HepG2 (cell line): ENCODE data around the gene MLST8. TPM values are rescaled to one million over a fixed set of nuclear protein-coding genes. Genes with fewer than 3 reads are reported as not detected.

ENCODE experiments used
- ATAC-seq: fragments of 200-7000 bp; cut with Tn5 transposase; 3 replicates; pipeline ENCODE4 v1.9.1; 2020; ENCODE audit warnings: mild to moderate bottlenecking, moderate library complexity
- BruUV-seq: library from RNA; stranded (reverse); fragments of 400-500 nt; replicated peaks from 2 replicates; lab custom pipeline; 2021; lab: Mats Ljungman, UMichigan
- CTCF ChIA-PET: fragments of 300-600 bp; formaldehyde crosslinking; extraction: SDS; loops from one replicate; lab custom pipeline; 2021; ENCODE audit warnings: low total read pairs, inconsistent platforms, low intra/inter-chr PET ratio; lab: Yijun Ruan, JAX
- POLR2A ChIA-PET: fragments of 350-600 bp; sonication (Branson Sonifier 250); formaldehyde crosslinking; loops from one replicate; lab custom pipeline; 2020; ENCODE audit warnings: antibody characterized with exemption, inconsistent platforms; lab: Yijun Ruan, JAX
- DNase-seq: peaks from one replicate; pipeline ENCODE4 v3.0.0-alpha.2; 2015; ENCODE audit warnings: low spot score
- FAIRE-seq: peaks from 3 replicates; lab custom pipeline; 2011; peaks lifted over from hg19 to GRCh38; lab: Jason Lieb, UNC
- H2AFZ ChIP-seq: one replicate; pipeline ENCODE4 v1.6.1; 2011; ENCODE audit warnings: low read length, inconsistent platforms
- H3K27ac ChIP-seq: fragments of 300-600 bp; 3 replicates; pipeline ENCODE4 v1.8.0; 2011; ENCODE audit warnings: mixed run types, mild to moderate bottlenecking, mixed read lengths, low read length, inconsistent platforms; ENCODE audit not compliant: insufficient read depth; ENCODE audit errors: extremely low read length
- H3K27me3 ChIP-seq, 2 experiments: fragments of 200-600 bp in 1 of 2; 2 replicates in 1 of 2; 3 replicates in 1 of 2; pipeline versions ENCODE4 v1.6.0 to v1.8.0; 2011; ENCODE audit warnings: low read length in 2 of 2, mild to moderate bottlenecking in 2 of 2, moderate library complexity in 2 of 2, inconsistent platforms in 1 of 2; ENCODE audit not compliant: insufficient read depth in 2 of 2, control insufficient read depth in 1 of 2
- H3K36me3 ChIP-seq, 2 experiments: fragments of 200-600 bp in 1 of 2; replicated peaks in 1 of 2; 2 replicates in 1 of 2; 3 replicates in 1 of 2; pipeline versions ENCODE4 v1.5.1 to v1.8.0; 2011; ENCODE audit warnings: low read length in 2 of 2, inconsistent platforms in 1 of 2; ENCODE audit not compliant: insufficient read depth in 2 of 2, control insufficient read depth in 1 of 2
- H3K4me1 ChIP-seq: 2 replicates; pipeline ENCODE4 v1.5.1; 2012; ENCODE audit warnings: low read length, inconsistent platforms; ENCODE audit not compliant: insufficient read depth
- H3K4me2 ChIP-seq: 2 replicates; pipeline ENCODE4 v1.6.0; 2011; ENCODE audit warnings: low read depth, low read length, inconsistent platforms
- H3K4me3 ChIP-seq, 3 experiments: fragments of 200-600 bp in 1 of 3; sonication (generic), shearing (Covaris generic) in 1 of 3; replicated peaks in 1 of 3; 2 replicates each; pipeline ENCODE4 v1.5.1; 2011 to 2016; ENCODE audit warnings: low read length in 3 of 3, inconsistent platforms in 2 of 3, low read depth in 2 of 3, mild to moderate bottlenecking in 2 of 3, control low read depth in 1 of 3, mixed read lengths in 1 of 3; ENCODE audit not compliant: insufficient read depth in 1 of 3
- H3K79me2 ChIP-seq: one replicate; pipeline ENCODE4 v1.6.1; 2011; ENCODE audit warnings: low read length, inconsistent platforms; ENCODE audit not compliant: insufficient read depth
- H3K9ac ChIP-seq: 2 replicates; pipeline ENCODE4 v1.6.0; 2011; ENCODE audit warnings: mild to moderate bottlenecking, low read depth, low read length, inconsistent platforms; ENCODE audit not compliant: insufficient read depth
- H3K9me3 ChIP-seq: 2 replicates; pipeline ENCODE4 v1.5.1; 2012; ENCODE audit warnings: mild to moderate bottlenecking, low read length
- H4K20me1 ChIP-seq: 2 replicates; pipeline ENCODE4 v1.6.0; 2011; ENCODE audit warnings: inconsistent platforms, mild to moderate bottlenecking, low read length, moderate library complexity; ENCODE audit not compliant: insufficient read depth
- MBNL3 ChIP-seq: fragments of 250-450 bp; sonication (Bioruptor Pico); conservative IDR thresholded peaks from 2 replicates; pipeline ENCODE4 v1.8.0; 2022; ENCODE audit warnings: mild to moderate bottlenecking, inconsistent platforms
- NONO ChIP-seq, 2 experiments: fragments of 450-650 bp in 1 of 2; sonication (generic) in 1 of 2; formaldehyde crosslinking in 1 of 2; IDR thresholded peaks in 1 of 2; conservative IDR thresholded peaks in 1 of 2; 2 replicates each; pipeline versions ENCODE4 v1.6.1 to v1.8.0; 2017 to 2022; ENCODE audit warnings: mild to moderate bottlenecking in 1 of 2, missing genetic modification reagents in 1 of 2, moderate library complexity in 1 of 2
- POLR2A ChIP-seq, 2 experiments: IDR thresholded peaks; 2 replicates each; pipeline ENCODE4 v1.6.1; 2011; ENCODE audit warnings: low read depth in 2 of 2, low read length in 2 of 2, mild to moderate bottlenecking in 1 of 2, moderate library complexity in 1 of 2; ENCODE audit not compliant: insufficient read depth in 1 of 2
- THYN1 ChIP-seq: sonication (generic); formaldehyde crosslinking; IDR thresholded peaks from 2 replicates; pipeline ENCODE4 v1.8.1; 2023; ENCODE audit warnings: low read depth, mild to moderate bottlenecking, moderate library complexity, missing genetic modification reagents, borderline replicate concordance
- ZEB1 ChIP-seq: IDR thresholded peaks from 2 replicates; pipeline ENCODE4 v1.6.1; 2012; ENCODE audit warnings: mild to moderate bottlenecking, low read depth, inconsistent platforms; ENCODE audit not compliant: insufficient replicate concordance
- ZNF773 ChIP-seq: sonication (generic); formaldehyde crosslinking; IDR thresholded peaks from 2 replicates; pipeline ENCODE4 v1.4.0; 2020; ENCODE audit warnings: missing genetic modification reagents, borderline replicate concordance
- ZNF777 ChIP-seq: sonication (generic); formaldehyde crosslinking; IDR thresholded peaks from 2 replicates; pipeline ENCODE4 v1.4.0; 2020; ENCODE audit warnings: missing genetic modification reagents
- WGBS: methylation state at CpG from one replicate; pipeline ENCODE4 v1.1.6; 2017; ENCODE audit warnings: low lambda C conversion rate; 5-methylcytosine and 5-hydroxymethylcytosine counted together
- in situ Hi-C: cut with HindIII; loops from 2 replicates; pipeline ENCODE4 v1.10.0; 2017; ENCODE audit warnings: low pct_unique_long_range_greater_than_20kb; ENCODE audit not compliant: extremely low pct_ligation_motif_present
- intact Hi-C: fragments of 100-400 bp; cut with micrococcal nuclease; formaldehyde crosslinking; loops from one replicate; pipeline ENCODE4 v1.10.0; 2022; ENCODE audit not compliant: unreplicated experiment
- polyA plus RNA-seq, 8 experiments: library from polyadenylated mRNA; depleted of rRNA in 3 of 8; stranded (reverse) in 7 of 8; unstranded in 1 of 8; fragments of >200 nt; fragmentation: Illumina TruSeq in 4 of 8; extraction: Trizol in 4 of 8; gene quantifications; 2 replicates each; pipeline versions ENCODE4 v1.2.1 to v1.2.3, GENCODE V29; 2011 to 2016; ENCODE audit warnings: low read depth in 4 of 8, missing spikeins in 1 of 8, mixed read lengths in 1 of 8; ENCODE audit not compliant: insufficient read depth in 1 of 8
- total RNA-seq, 5 experiments: library from RNA; depleted of rRNA; stranded (reverse); fragments of >200 nt; fragmentation: Illumina TruSeq; extraction: Trizol; gene quantifications; 2 replicates each; pipeline ENCODE4 v1.2.3, GENCODE V29; 2016; ENCODE audit warnings: low read depth in 1 of 5
- TF ChIP-seq, protein P1 (sequence below): sonication (generic); formaldehyde crosslinking; IDR thresholded peaks from 2 replicates; pipeline ENCODE4 v1.4.0; 2020; ENCODE audit warnings: missing genetic modification reagents

MLST8 gene
- total and polyA plus RNA-seq, 2 of the 13 experiments (the other 11 are each of a cell fraction or from before 2014, with no cell fraction given), result 30.8 to 72.7 TPM

DNA sequence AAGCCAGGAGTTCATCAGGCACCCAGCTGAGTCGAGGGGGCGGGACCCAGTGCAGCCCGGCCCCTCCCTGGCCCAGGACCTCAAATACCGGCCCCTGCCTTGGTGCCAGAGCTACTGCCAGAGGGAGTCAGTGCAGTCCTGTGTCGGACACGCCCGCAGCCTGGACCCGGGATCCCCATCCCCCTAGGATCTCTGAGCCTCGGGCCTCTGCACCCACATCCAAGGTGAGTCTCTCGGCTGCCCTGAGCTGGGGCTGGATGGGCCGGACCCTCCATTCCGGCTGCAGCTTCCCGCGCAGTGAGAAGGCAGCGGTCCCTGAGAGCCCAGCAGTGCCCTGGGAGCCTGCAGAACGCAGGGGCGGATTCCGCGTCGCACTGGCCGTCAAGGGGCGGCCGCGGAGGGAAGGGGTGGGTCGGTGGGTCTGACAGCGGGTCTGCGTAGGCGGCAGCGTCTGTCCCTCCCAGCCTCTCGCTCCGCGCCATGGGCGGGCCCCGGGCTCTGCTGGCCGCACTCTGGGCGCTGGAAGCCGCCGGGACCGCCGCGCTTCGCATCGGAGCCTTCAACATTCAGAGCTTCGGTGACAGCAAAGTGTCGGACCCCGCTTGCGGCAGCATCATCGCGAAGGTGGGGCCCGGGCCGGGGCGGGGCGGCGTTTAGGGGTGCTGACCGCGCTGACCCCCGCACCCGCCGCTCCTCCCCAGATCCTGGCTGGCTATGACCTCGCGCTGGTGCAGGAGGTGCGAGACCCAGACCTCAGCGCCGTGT, 31.3 kb downstream of the MLST8 start, which contains the start of gene DNASE1L2 (continued):
- TF ChIP-seq, protein P1, sequence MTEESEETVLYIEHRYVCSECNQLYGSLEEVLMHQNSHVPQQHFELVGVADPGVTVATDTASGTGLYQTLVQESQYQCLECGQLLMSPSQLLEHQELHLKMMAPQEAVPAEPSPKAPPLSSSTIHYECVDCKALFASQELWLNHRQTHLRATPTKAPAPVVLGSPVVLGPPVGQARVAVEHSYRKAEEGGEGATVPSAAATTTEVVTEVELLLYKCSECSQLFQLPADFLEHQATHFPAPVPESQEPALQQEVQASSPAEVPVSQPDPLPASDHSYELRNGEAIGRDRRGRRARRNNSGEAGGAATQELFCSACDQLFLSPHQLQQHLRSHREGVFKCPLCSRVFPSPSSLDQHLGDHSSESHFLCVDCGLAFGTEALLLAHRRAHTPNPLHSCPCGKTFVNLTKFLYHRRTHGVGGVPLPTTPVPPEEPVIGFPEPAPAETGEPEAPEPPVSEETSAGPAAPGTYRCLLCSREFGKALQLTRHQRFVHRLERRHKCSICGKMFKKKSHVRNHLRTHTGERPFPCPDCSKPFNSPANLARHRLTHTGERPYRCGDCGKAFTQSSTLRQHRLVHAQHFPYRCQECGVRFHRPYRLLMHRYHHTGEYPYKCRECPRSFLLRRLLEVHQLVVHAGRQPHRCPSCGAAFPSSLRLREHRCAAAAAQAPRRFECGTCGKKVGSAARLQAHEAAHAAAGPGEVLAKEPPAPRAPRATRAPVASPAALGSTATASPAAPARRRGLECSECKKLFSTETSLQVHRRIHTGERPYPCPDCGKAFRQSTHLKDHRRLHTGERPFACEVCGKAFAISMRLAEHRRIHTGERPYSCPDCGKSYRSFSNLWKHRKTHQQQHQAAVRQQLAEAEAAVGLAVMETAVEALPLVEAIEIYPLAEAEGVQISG (CRISPR knock-in tag), result 0 out of 2 replicates have a peak, but pooled peaks have one; percentile 25
- TF ChIP-seq THYN1, result no peak

DNA sequence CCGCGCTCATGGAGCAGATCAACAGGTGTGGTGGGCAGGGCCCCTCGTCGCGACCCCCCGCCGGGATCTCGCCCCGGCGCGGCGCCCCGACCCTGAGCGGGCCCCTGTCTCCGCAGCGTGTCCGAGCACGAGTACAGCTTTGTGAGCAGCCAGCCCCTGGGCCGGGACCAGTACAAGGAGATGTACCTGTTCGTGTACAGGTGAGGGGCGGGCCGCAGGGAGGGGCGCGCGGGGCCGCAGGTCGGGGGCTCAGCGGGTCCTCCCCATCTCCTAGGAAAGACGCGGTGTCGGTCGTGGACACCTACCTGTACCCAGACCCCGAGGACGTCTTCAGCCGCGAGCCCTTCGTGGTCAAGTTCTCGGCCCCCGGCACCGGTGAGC, 31.8 kb downstream of the MLST8 start:
- Histone ChIP-seq H3K4me3 (peak overlapping the region in 2 of 3 experiments; percentile 28 to 55; a peak in 3 of 6 replicates), H3K4me2 (peak overlapping the region; percentile 53), H3K27ac (no peak overlapping the region), H2AFZ (no peak overlapping the region), H3K9me3 (no peaks in the 10 kb centered on the region), H3K79me2 (no peaks in the 10 kb centered on the region), H3K4me1 (peaks cover 31% of the 10 kb centered on the region), H3K9ac (no peak overlapping the region), H4K20me1 (0 out of 2 replicates have a peak, but pooled peaks cover 2% of the 10 kb centered on the region), H3K27me3 (no peaks in the 10 kb centered on the region), H3K36me3 (peaks cover 6 to 13% of the 10 kb centered on the region in 2 experiments; a peak in 4 of 5 replicates)
- BruUV-seq, result no TSS peak
- WGBS, result 53% methylated on average over 8 of the region's 40 CpGs
- ATAC-seq, result no peak; the same call in 2 of the 3 replicates
- no peak for DNase-seq
- in situ Hi-C loops (no loop called here), intact Hi-C loops (no loop called here)
- POLR2A ChIA-PET, result interaction anchor here (1.0 kb wide), 1 partner anchor 11 kb away, joined by 3 read pairs; no protein-coding TSS in a partner anchor
- CTCF ChIA-PET, result no interaction called here
- no peak for FAIRE-seq
- TF ChIP-seq ZNF773 (0 out of 2 replicates have a peak, but pooled peaks have one; percentile 17), ZEB1 (peak; percentile 28), ZNF777 (CRISPR knock-in tag) (0 out of 2 replicates have a peak, but pooled peaks have one; percentile 6), MBNL3 (CRISPR knock-in tag) (no peak), POLR2A (IDR thresholded peaks at IDR 0.05; ENCODE audit: insufficient read depth in 1 of 2, low read depth in 2 of 2, low read length in 2 of 2) (0 out of 4 replicates have a peak, but pooled peaks of 1 of the 2 experiments have one; percentile 27), NONO (IDR thresholded peaks at IDR 0.05) (no peak), NONO (CRISPR knock-in tag; conservative IDR thresholded peaks at IDR 0.05) (0 out of 2 replicates have a peak, but pooled peaks have one; percentile 3)
